Right cardiac atrium (tissue), 5 donors: ENCODE data around the gene TRIM4. TPM values are rescaled to one million over a fixed set of nuclear protein-coding genes. Genes with fewer than 3 reads are reported as not detected.
A peak's percentile ranks its signal among the peaks of the same experiment; 100 is the strongest.
"Not testable (repeated sequence)": the region's sequence is repeated elsewhere in the genome, so short reads cannot be mapped to it uniquely, and the experiment has no call there.

Source experiments
- ATAC-seq, 2 donors: fragments of 200-7000 bp; cut with Tn5 transposase; one replicate each; pipeline versions ENCODE4 v1.8.0 to v1.9.1; 2020; ENCODE audit warnings: moderate library complexity in 2 of 2, mild to moderate bottlenecking in 1 of 2
- DNase-seq, 3 donors: peaks; one replicate each; pipeline ENCODE4 v3.0.0-alpha.2; 2020
- H3K27ac ChIP-seq: one replicate; pipeline ENCODE4 v1.5.1; 2013; ENCODE audit warnings: mild to moderate bottlenecking, low read length, control low read depth, moderate library complexity
- H3K27me3 ChIP-seq: one replicate; pipeline ENCODE4 v1.6.1; 2013; ENCODE audit not compliant: control insufficient read depth, insufficient read depth
- H3K4me1 ChIP-seq: one replicate; pipeline ENCODE4 v1.6.1; 2013; ENCODE audit warnings: low read length; ENCODE audit not compliant: control insufficient read depth, insufficient read depth
- H3K4me3 ChIP-seq: one replicate; pipeline ENCODE4 v1.5.1; 2013; ENCODE audit warnings: low read length, control low read depth
- H3K9me3 ChIP-seq: one replicate; pipeline ENCODE4 v1.6.1; 2013; ENCODE audit warnings: low read length; ENCODE audit not compliant: control insufficient read depth
- WGBS: extraction: QIAGEN DNeasy Blood & Tissue Kit; methylation state at CpG from one replicate; pipeline ENCODE4 v1.1.7; 2013; 5-methylcytosine and 5-hydroxymethylcytosine counted together
- intact Hi-C, 4 donors: fragments of 100-400 bp; cut with DNase I; formaldehyde crosslinking; loops; one replicate each; pipeline versions ENCODE4 v1.11.0 to v1.14.0; 2022 to 2023
- polyA plus RNA-seq: library from polyadenylated mRNA; stranded (reverse); fragments of 200-250 nt; gene quantifications from one replicate; pipeline ENCODE4 v1.2.3, GENCODE V29; 2013
- total RNA-seq, 4 donors: library from RNA; stranded (reverse); fragmentation: NEBNext Ultra II Directional; extraction: Animal tissue kit (Norgen Biotek cat#: 25700); gene quantifications; one replicate each; pipeline ENCODE4 v1.2.1, GENCODE V29; 2021
- donor health status: healthy with polysubstance abuse.
- donor health status: DM: no; HTN: yes; CAD: no.
- donor health status: DM: no; HTN: no; CAD: no.
- donor health status: DM: no; HTN: yes; CAD: no; lungs with severe emphysema.
- donor health status: DM: yes; HTN: yes; CAD: no.

TRIM4 gene
- total and polyA plus RNA-seq, 5 donors = 7.6 to 11.2 (median 10.0) TPM

- no peak for ATAC-seq
- Histone ChIP-seq H3K27me3 (no peaks in the 10 kb centered on the region), H3K9me3 (no peaks in the 10 kb centered on the region), H3K4me1 (peaks cover 7% of the 10 kb centered on the region), H3K27ac (no peak overlapping the region), H3K4me3 (peak overlapping the region; percentile 66)
- WGBS = 63% methylated on average over 3 of the region's 3 CpGs
- no peak for DNase-seq
- intact Hi-C loops = no loop called here
Observed at GRCh38 chr7:99920149-99920548, 819 bp upstream of the TRIM4 start.

DNA sequence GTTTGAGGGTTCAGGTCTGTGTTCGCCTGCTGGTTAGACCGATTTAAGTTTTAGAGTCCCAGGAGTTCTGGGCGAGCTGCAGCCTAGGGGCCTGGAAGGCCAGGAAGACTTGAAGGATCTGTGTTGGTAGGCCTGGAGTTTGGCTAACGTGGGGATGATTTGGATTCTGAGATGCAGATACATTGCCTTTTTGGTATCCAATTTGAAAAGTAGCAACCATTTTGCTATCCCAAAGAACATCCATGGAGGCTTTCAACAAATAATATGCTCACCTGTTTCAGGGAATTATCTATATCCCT, 433 bp upstream of the TRIM4 start:
- Histone ChIP-seq H3K27me3 (no peaks in the 10 kb centered on the region), H3K4me1 (peaks cover 7% of the 10 kb centered on the region), H3K9me3 (no peaks in the 10 kb centered on the region), H3K27ac (peak overlapping the region; percentile 86), H3K4me3 (peak overlapping the region; percentile 66)
- 50% methylated on average over 4 of the region's 4 CpGs for WGBS
- no peak for ATAC-seq
- intact Hi-C loops = loop anchor here in 2 of 4 donors (5.0 kb wide), 1 partner anchor 73 kb away; no protein-coding TSS in a partner anchor
- no peak for DNase-seq

GRCh38 chr7:99910976-99911375, 8.4 kb downstream of the TRIM4 start:
- ATAC-seq (no peak), DNase-seq (no peak)
- intact Hi-C loops = no loop called here
- Histone ChIP-seq H3K9me3 (no peaks in the 10 kb centered on the region), H3K27me3 (no peaks in the 10 kb centered on the region), H3K4me3 (no peak overlapping the region), H3K27ac (no peak overlapping the region), H3K4me1 (no peaks in the 10 kb centered on the region)
- WGBS = over 99% methylated on average over 2 of the region's 2 CpGs

GRCh38 chr7:99901581-99901980, 17.7 kb downstream of the TRIM4 start:
- no peak for DNase-seq
- WGBS = 77% methylated on average over 10 of the region's 10 CpGs
- Histone ChIP-seq H3K27me3 (no peaks in the 10 kb centered on the region), H3K27ac (peak overlapping the region; percentile 55), H3K9me3 (no peaks in the 10 kb centered on the region), H3K4me3 (no peak overlapping the region), H3K4me1 (no peaks in the 10 kb centered on the region)
- intact Hi-C loops = no loop called here
- ATAC-seq = peak; percentile 76 to 83

GRCh38 chr7:99899830-99900519, 19.4 kb downstream of the TRIM4 start:
- 96% methylated on average over 6 of the region's 6 CpGs for WGBS
- intact Hi-C loops = no loop called here
- Histone ChIP-seq H3K27ac (no peak overlapping the region), H3K4me1 (no peaks in the 10 kb centered on the region), H3K9me3 (no peaks in the 10 kb centered on the region), H3K4me3 (no peak overlapping the region), H3K27me3 (no peaks in the 10 kb centered on the region)
- DNase-seq (no peak), ATAC-seq (no peak)

- DNase-seq = no peak
- intact Hi-C loops = no loop called here
Observed at GRCh38 chr7:99898836-99899235, 20.5 kb downstream of the TRIM4 start.

GRCh38 chr7:99898023-99898357, 21.3 kb downstream of the TRIM4 start:
- ATAC-seq (peak in 1 of 2 donors; percentile 15), DNase-seq (no peak)
- Histone ChIP-seq H3K9me3 (no peaks in the 10 kb centered on the region), H3K4me1 (no peaks in the 10 kb centered on the region), H3K4me3 (no peak overlapping the region), H3K27me3 (no peaks in the 10 kb centered on the region), H3K27ac (no peak overlapping the region)
- 93% methylated on average over 2 of the region's 2 CpGs for WGBS
- intact Hi-C loops = no loop called here

More at GRCh38 chr7:99898836-99899235, 20.5 kb downstream of the TRIM4 start:
- Histone ChIP-seq H3K27me3 (no peaks in the 10 kb centered on the region), H3K4me3 (no peak overlapping the region), H3K27ac (no peak overlapping the region), H3K9me3 (no peaks in the 10 kb centered on the region), H3K4me1 (no peaks in the 10 kb centered on the region)
- 66% methylated on average over 3 of the region's 3 CpGs for WGBS
- ATAC-seq = no peak

DNA sequence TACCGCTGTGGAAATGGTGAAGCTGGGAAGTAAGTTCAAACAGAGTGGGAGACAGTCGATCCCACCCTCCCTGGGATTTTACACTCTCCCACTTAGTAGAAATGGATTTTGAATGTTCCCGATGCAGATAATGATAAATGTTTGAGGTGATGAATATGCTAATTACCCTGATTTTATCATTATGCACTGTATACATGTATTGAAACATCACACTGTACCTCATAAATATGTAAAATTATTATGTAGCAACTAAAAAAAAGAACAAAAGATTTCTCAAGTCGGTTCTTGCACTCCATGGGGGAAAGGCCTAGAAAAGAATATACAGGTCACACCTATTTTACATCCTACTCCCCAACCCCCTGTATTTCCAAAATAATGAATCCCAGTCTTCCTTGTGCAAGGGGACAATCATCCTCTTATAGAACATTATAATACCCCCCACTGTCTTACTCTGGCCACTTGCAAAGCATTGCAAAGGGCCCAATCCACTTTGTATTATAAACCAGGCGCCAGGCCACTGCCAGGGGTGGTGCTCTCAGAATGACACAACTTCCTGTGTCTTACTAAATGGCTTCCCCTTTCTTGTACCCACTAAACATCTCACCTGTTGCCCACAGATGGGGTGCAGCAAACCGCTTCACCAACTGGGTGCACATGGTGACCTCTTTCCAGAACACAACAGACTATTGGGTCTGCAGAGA, 21.9 kb downstream of the TRIM4 start:
- WGBS = 87% methylated on average over 6 of the region's 6 CpGs
- H3K27me3 ChIP-seq = no peaks in the 10 kb centered on the region
- intact Hi-C loops = no loop called here
- H3K27ac ChIP-seq = no peak overlapping the region
- ATAC-seq = no peak
- no peaks in the 10 kb centered on the region for H3K4me1 ChIP-seq
- no peak overlapping the region for H3K4me3 ChIP-seq
- DNase-seq = no peak
- no peaks in the 10 kb centered on the region for H3K9me3 ChIP-seq

DNA sequence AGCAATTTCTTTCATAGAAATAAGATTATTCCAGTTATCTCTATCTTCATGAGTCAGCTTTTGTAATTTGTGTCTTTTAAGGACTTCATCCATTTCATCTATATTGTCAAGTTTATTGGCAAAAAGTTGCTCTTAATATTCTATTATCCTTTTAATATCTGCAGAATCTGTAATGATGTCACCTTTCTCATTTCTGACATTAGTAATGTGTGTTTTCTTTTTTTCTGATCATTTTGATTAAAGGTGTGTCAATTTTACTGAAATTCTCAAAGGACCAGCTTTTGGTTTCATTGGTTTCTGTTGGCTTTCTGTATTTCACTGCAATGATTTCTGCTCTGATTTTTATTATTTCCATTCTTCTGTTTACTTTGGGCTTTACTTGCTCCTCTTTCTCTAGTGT, 24.6 kb downstream of the TRIM4 start:
- Histone ChIP-seq H3K9me3 (no peaks in the 10 kb centered on the region), H3K27ac (no peak overlapping the region), H3K27me3 (no peaks in the 10 kb centered on the region), H3K4me1 (no peaks in the 10 kb centered on the region), H3K4me3 (no peak overlapping the region)
- ATAC-seq = no peak
- no peak for DNase-seq
- intact Hi-C loops = no loop called here

- no peak for DNase-seq
- no peak for ATAC-seq
- intact Hi-C loops = no loop called here
- Histone ChIP-seq H3K4me1 (no peaks in the 10 kb centered on the region), H3K9me3 (no peaks in the 10 kb centered on the region), H3K4me3 (no peak overlapping the region), H3K27me3 (no peaks in the 10 kb centered on the region), H3K27ac (no peak overlapping the region)
- WGBS = 76% methylated on average over 5 of the region's 5 CpGs
Observed at GRCh38 chr7:99893280-99893679, 26.1 kb downstream of the TRIM4 start.

GRCh38 chr7:99890348-99890747, 29.0 kb downstream of the TRIM4 start:
- H3K27me3 ChIP-seq, H3K4me1 ChIP-seq, H3K4me3 ChIP-seq, intact Hi-C loops, H3K9me3 ChIP-seq, H3K27ac ChIP-seq, DNase-seq, ATAC-seq: not testable (repeated sequence)
- WGBS = 98% methylated on average over 2 of the region's 2 CpGs
